HL-60/S4 treated with phorbol 12-myristate 13-acetate at 8.2 ng/mL for 4 days and 3 days (cell line): ENCODE measurements around the gene MCM5.
"Not testable (repeated sequence)": the region's sequence is repeated elsewhere in the genome, so short reads cannot be mapped to it uniquely, and the experiment has no call there.

Experiments used
- in situ Hi-C: fragments of 300-500 bp; cut with MboI; formaldehyde crosslinking; loops from 2 replicates; pipeline ENCODE4 v1.15.0; 2022; ENCODE audit warnings: low sequenced_read_pairs

Gene MCM5

GRCh38 chr22:35377735-35378134, 22.2 kb upstream of the MCM5 start:
- in situ Hi-C loops = no loop called here

- in situ Hi-C loops = no loop called here
Measured at GRCh38 chr22:35378621-35379020, 21.3 kb upstream of the MCM5 start.

GRCh38 chr22:35379146-35379993, 20.6 kb upstream of the MCM5 start:
- in situ Hi-C loops = no loop called here

GRCh38 chr22:35380013-35380412, 19.9 kb upstream of the MCM5 start:
- in situ Hi-C loops = no loop called here

GRCh38 chr22:35380537-35381423, 19.2 kb upstream of the MCM5 start, which contains the start of gene HMOX1:
Gene HMOX1, plus strand, starts transcription at chr22:35381096. Its CDS starts 78 bp downstream, at chr22:35381174.
- in situ Hi-C loops = no loop called here

- in situ Hi-C loops = no loop called here
Measured at GRCh38 chr22:35381424-35382009, 18.4 kb upstream of the MCM5 start.

- in situ Hi-C loops = no loop called here
Measured at GRCh38 chr22:35383679-35384071, 16.3 kb upstream of the MCM5 start.

GRCh38 chr22:35384527-35384926, 15.4 kb upstream of the MCM5 start:
- in situ Hi-C loops = no loop called here

GRCh38 chr22:35384975-35385588, 14.9 kb upstream of the MCM5 start:
- in situ Hi-C loops = no loop called here

- in situ Hi-C loops = no loop called here
Measured at GRCh38 chr22:35386670-35387288, 13.2 kb upstream of the MCM5 start.

GRCh38 chr22:35390933-35391332, 9.0 kb upstream of the MCM5 start:
- in situ Hi-C loops = no loop called here

GRCh38 chr22:35392357-35392756, 7.6 kb upstream of the MCM5 start:
- in situ Hi-C loops = no loop called here

GRCh38 chr22:35393116-35394010, 6.6 kb upstream of the MCM5 start:
- in situ Hi-C loops = no loop called here

GRCh38 chr22:35394011-35394312, 6.0 kb upstream of the MCM5 start:
- in situ Hi-C loops = no loop called here

- in situ Hi-C loops = no loop called here
Measured at GRCh38 chr22:35394810-35395563, 5.0 kb upstream of the MCM5 start.

- in situ Hi-C loops = not testable (repeated sequence)
Measured at GRCh38 chr22:35396622-35397021, 3.3 kb upstream of the MCM5 start.

- in situ Hi-C loops = no loop called here
Measured at GRCh38 chr22:35397095-35397904, 2.6 kb upstream of the MCM5 start.

- in situ Hi-C loops = no loop called here
Measured at GRCh38 chr22:35398591-35398973, 1.4 kb upstream of the MCM5 start.
